GM23338 (cell line): ENCODE measurements around the gene MEIOSIN. TPM values are rescaled to one million over a fixed set of nuclear protein-coding genes. Genes with fewer than 3 reads are reported as not detected.
"Not testable (repeated sequence)": the region's sequence is repeated elsewhere in the genome, so short reads cannot be mapped to it uniquely, and the experiment has no call there.

Source experiments
- ATAC-seq: fragments of 200-7000 bp; cut with Tn5 transposase; 3 replicates; pipeline ENCODE4 v1.9.1; 2020
- DNase-seq: peaks from one replicate; pipeline ENCODE4 v3.0.0-alpha.2; 2015; ENCODE audit warnings: low spot score
- H2AFZ ChIP-seq: fragments of 200-600 bp; sonication (generic); 2 replicates; pipeline ENCODE4 v1.8.0; 2016; ENCODE audit warnings: antibody characterized with exemption, mild to moderate bottlenecking, moderate library complexity
- H3F3A ChIP-seq: fragments of 200-600 bp; sonication (generic); replicated peaks from 2 replicates; pipeline ENCODE4 v1.8.0; 2017; ENCODE audit warnings: antibody characterized with exemption, mixed run types, low read depth
- H3K27ac ChIP-seq: fragments of 200-600 bp; sonication (generic); 2 replicates; pipeline ENCODE4 v1.6.1; 2016; ENCODE audit warnings: low read depth
- H3K27me3 ChIP-seq: fragments of 200-600 bp; sonication (generic); 2 replicates; pipeline ENCODE4 v1.8.0; 2016; ENCODE audit warnings: mild to moderate bottlenecking, mixed run types, moderate library complexity; ENCODE audit not compliant: insufficient read depth
- H3K36me3 ChIP-seq: fragments of 200-600 bp; sonication (generic); 2 replicates; pipeline ENCODE4 v1.8.0; 2016; ENCODE audit warnings: mild to moderate bottlenecking; ENCODE audit not compliant: insufficient read depth
- H3K4me1 ChIP-seq: fragments of 200-600 bp; sonication (generic); 2 replicates; pipeline ENCODE4 v1.8.0; 2016; ENCODE audit warnings: mild to moderate bottlenecking, moderate library complexity; ENCODE audit not compliant: insufficient read depth
- H3K4me2 ChIP-seq: fragments of 200-600 bp; sonication (generic); 2 replicates; pipeline ENCODE4 v1.7.1; 2017; ENCODE audit warnings: mixed run types
- H3K4me3 ChIP-seq: fragments of 200-600 bp; sonication (generic); 2 replicates; pipeline ENCODE4 v1.6.1; 2016; ENCODE audit warnings: mixed run types
- H3K79me2 ChIP-seq: fragments of 200-600 bp; sonication (generic); replicated peaks from 2 replicates; pipeline ENCODE4 v1.8.0; 2017; ENCODE audit warnings: mild to moderate bottlenecking; ENCODE audit not compliant: insufficient read depth
- H3K9me2 ChIP-seq: fragments of 200-600 bp; sonication (generic); 2 replicates; pipeline ENCODE4 v1.8.0; 2017; ENCODE audit not compliant: insufficient read depth
- H4K20me1 ChIP-seq: fragments of 200-600 bp; sonication (generic); replicated peaks from 2 replicates; pipeline ENCODE4 v1.8.0; 2017; ENCODE audit warnings: mild to moderate bottlenecking; ENCODE audit not compliant: insufficient read depth
- H3K27ac Mint-ChIP-seq: 2 replicates; pipeline ENCODE4 v1.8.0; 2020; ENCODE audit warnings: inconsistent platforms, mild to moderate bottlenecking, moderate library complexity, mixed read lengths
- H3K27me3 Mint-ChIP-seq: 3 replicates; pipeline ENCODE4 v1.8.0; 2022; ENCODE audit warnings: low read depth, mild to moderate bottlenecking, moderate library complexity, mixed read lengths, inconsistent platforms; ENCODE audit not compliant: insufficient read depth, poor library complexity
- H3K36me3 Mint-ChIP-seq: 3 replicates; pipeline ENCODE4 v1.8.0; 2021; ENCODE audit warnings: low read depth, mild to moderate bottlenecking, inconsistent platforms, moderate library complexity, mixed read lengths
- H3K4me1 Mint-ChIP-seq: 3 replicates; pipeline ENCODE4 v1.8.0; 2020; ENCODE audit warnings: mild to moderate bottlenecking, inconsistent platforms, mixed read lengths
- H3K4me3 Mint-ChIP-seq: 3 replicates; pipeline ENCODE4 v1.8.0; 2021; ENCODE audit warnings: moderate library complexity, mild to moderate bottlenecking, inconsistent platforms, mixed read lengths
- H3K9me3 Mint-ChIP-seq: 3 replicates; pipeline ENCODE4 v1.8.0; 2020; ENCODE audit warnings: moderate library complexity, mild to moderate bottlenecking, inconsistent platforms, mixed read lengths
- CREB1 ChIP-seq: fragments of 250-450 bp; sonication (Bioruptor Pico); IDR thresholded peaks from 2 replicates; pipeline ENCODE4 v1.5.0; 2020; ENCODE audit warnings: low read depth, mild to moderate bottlenecking, moderate library complexity
- POLR2AphosphoS5 ChIP-seq: IDR thresholded peaks from 2 replicates; pipeline ENCODE4 v1.6.1; 2016; ENCODE audit warnings: antibody characterized with exemption, low read depth
- long read RNA-seq: library from polyadenylated mRNA; unstranded; transcript quantifications from one replicate; pipeline ENCODE4 v2.0.0, GENCODE V29; 2020; ENCODE audit not compliant: unreplicated experiment
- polyA plus RNA-seq: library from polyadenylated mRNA; unstranded; fragments of >200 nt; fragmentation: Nextera tagmentation; extraction: Ambion mirVana; gene quantifications from 2 replicates; pipeline ENCODE4 v1.2.1, GENCODE V29; 2016
- total RNA-seq: library from RNA; depleted of rRNA; stranded (reverse); fragments of >200 nt; shearing (Covaris generic); gene quantifications from 2 replicates; pipeline ENCODE4 v1.2.3, GENCODE V29; 2014; rRNA removed
- TF ChIP-seq, protein P1 (sequence below), 2 experiments: fragments of 200-600 bp in 1 of 2; sonication (generic) in 1 of 2; conservative IDR thresholded peaks; 2 replicates each; pipeline versions ENCODE4 v1.5.1 to v1.6.1; 2016 to 2017; ENCODE audit warnings: antibody characterized with exemption in 2 of 2, low read depth in 2 of 2, mild to moderate bottlenecking in 2 of 2, moderate library complexity in 1 of 2

The MEIOSIN gene, protein sequence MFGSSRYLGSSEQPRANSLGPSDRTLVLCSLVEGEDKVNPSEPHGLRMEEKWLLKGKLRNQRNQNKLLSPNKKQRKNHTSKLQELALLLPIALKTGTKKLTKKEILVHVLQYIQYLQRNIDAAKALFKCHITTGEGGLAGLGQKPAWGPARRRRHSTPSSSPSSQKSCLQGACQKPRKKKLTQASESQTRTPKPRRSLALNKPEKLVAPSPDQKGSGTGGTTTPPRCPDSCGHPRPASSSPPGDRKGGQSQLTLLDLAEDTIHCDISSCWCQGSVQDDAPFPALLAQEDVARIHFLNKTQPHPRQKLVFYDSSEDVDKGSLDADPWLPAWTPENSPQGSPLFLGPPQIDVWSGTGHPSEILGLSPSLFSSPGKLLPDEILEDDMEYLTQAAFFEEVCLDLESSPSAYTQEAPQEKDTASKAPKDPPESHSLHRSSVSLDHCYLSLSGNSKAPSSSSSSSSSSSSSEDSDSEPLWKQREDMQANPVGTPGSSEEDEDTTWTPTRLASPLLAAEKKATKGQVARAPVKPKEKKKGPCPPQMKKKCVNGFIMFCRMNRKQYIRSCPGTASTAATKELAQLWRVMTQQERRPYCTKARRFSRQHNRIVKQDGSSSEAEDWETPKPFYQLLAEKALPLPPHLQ
- total RNA-seq (0.16 and 0.28 TPM in 2 replicates), polyA plus RNA-seq (0.21 TPM in 1 of 2 replicates, not detected in the other)
- long read RNA-seq: 0 reads

GRCh38 chr19:45733160-45733810, at the start of gene MEIOSIN:
Gene MEIOSIN, plus strand, starts transcription at chr19:45733439. Its CDS starts 1,938 bp downstream, at chr19:45735377.
- H3K4me3 Mint-ChIP-seq: no peak within 1 kb of the TSS; the same call in 2 of the 3 replicates
- ATAC-seq (no peak), DNase-seq (peak; percentile 44)
- H3K9me3 Mint-ChIP-seq: no peaks in the 10 kb centered on the region
- H3K36me3 Mint-ChIP-seq: no peaks in the 10 kb centered on the region
- Histone ChIP-seq H2AFZ (peak within 1 kb of the TSS; percentile 87), H3F3A (peaks cover 3% of the 10 kb centered on the region; the same call in 1 of the 2 replicates), H3K36me3 (no peaks in the 10 kb centered on the region), H3K27ac (no peak within 1 kb of the TSS), H3K79me2 (peaks cover 21% of the 10 kb centered on the region), H3K4me1 (peaks cover 8% of the 10 kb centered on the region), H4K20me1 (no peaks in the 10 kb centered on the region; the same call in 1 of the 2 replicates), H3K4me2 (no peak within 1 kb of the TSS), H3K27me3 (no peaks in the 10 kb centered on the region), H3K9me2 (no peaks in the 10 kb centered on the region), H3K4me3 (no peak within 1 kb of the TSS)
- H3K27me3 Mint-ChIP-seq: peaks cover 3% of the 10 kb centered on the region
- TF ChIP-seq POLR2AphosphoS5: no peak
- peaks cover 5% of the 10 kb centered on the region for H3K4me1 Mint-ChIP-seq
- no peak within 1 kb of the TSS for H3K27ac Mint-ChIP-seq

DNA sequence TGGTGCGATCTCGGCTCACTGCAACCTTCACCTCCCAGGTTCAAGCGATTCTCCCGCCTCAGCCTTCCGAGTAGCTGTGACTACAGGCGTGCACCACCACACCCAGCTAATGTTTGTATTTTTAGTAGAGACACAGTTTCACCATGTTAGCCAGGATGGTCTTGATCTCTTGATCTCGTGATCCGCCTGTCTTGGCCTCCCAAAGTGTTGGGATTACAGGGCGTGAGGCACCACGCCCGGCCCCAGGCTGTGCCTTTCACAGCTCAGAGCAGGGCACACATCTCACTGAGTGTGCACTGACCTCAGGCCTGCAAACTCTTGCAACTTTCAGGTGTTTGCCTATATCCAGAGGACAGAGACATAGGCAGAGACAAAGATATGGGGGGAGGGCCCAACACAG, 48.2 kb upstream of the MEIOSIN start:
- not testable (repeated sequence) for H3K4me2 ChIP-seq, H3K4me3 ChIP-seq, H3K27ac ChIP-seq, H3K27ac Mint-ChIP-seq, H3K79me2 ChIP-seq, H3K4me1 ChIP-seq, H3K4me1 Mint-ChIP-seq, H2AFZ ChIP-seq, ATAC-seq, H3K9me2 ChIP-seq, H3K27me3 ChIP-seq, DNase-seq, H3K4me3 Mint-ChIP-seq, H3K9me3 Mint-ChIP-seq
- Mint-ChIP-seq H3K27me3 (peaks cover 13% of the 10 kb centered on the region), H3K36me3 (peaks cover 53% of the 10 kb centered on the region)
- peaks cover 24% of the 10 kb centered on the region for H3K36me3 ChIP-seq
- peaks cover 23% of the 10 kb centered on the region for H4K20me1 ChIP-seq
- H3F3A ChIP-seq: peaks cover 17% of the 10 kb centered on the region; the same call in 1 of the 2 replicates

- DNase-seq (no peak), ATAC-seq (no peak)
- peaks cover 5% of the 10 kb centered on the region; the same call in 1 of the 2 replicates for H3K4me1 ChIP-seq
- no peak overlapping the region for H3K4me3 ChIP-seq
- Mint-ChIP-seq H3K4me3 (no peak overlapping the region), H3K27me3 (peaks cover 18% of the 10 kb centered on the region), H3K9me3 (no peaks in the 10 kb centered on the region; the same call in 2 of the 3 replicates), H3K36me3 (peaks cover 59% of the 10 kb centered on the region), H3K4me1 (peaks cover 4% of the 10 kb centered on the region), H3K27ac (no peak overlapping the region)
- no peak overlapping the region for H3K27ac ChIP-seq
- H3K36me3 ChIP-seq: peaks cover 24% of the 10 kb centered on the region
- no peaks in the 10 kb centered on the region for H3K9me2 ChIP-seq
- no peak overlapping the region for H3K4me2 ChIP-seq
- H3F3A ChIP-seq: peaks cover 11% of the 10 kb centered on the region; the same call in 1 of the 2 replicates
- peaks cover 23% of the 10 kb centered on the region for H3K79me2 ChIP-seq
- H4K20me1 ChIP-seq: peaks cover 20% of the 10 kb centered on the region
- H3K27me3 ChIP-seq: no peaks in the 10 kb centered on the region
- TF ChIP-seq, protein P1, sequence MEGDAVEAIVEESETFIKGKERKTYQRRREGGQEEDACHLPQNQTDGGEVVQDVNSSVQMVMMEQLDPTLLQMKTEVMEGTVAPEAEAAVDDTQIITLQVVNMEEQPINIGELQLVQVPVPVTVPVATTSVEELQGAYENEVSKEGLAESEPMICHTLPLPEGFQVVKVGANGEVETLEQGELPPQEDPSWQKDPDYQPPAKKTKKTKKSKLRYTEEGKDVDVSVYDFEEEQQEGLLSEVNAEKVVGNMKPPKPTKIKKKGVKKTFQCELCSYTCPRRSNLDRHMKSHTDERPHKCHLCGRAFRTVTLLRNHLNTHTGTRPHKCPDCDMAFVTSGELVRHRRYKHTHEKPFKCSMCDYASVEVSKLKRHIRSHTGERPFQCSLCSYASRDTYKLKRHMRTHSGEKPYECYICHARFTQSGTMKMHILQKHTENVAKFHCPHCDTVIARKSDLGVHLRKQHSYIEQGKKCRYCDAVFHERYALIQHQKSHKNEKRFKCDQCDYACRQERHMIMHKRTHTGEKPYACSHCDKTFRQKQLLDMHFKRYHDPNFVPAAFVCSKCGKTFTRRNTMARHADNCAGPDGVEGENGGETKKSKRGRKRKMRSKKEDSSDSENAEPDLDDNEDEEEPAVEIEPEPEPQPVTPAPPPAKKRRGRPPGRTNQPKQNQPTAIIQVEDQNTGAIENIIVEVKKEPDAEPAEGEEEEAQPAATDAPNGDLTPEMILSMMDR (conservative IDR thresholded peaks at IDR 0.05; ENCODE audit: low read depth in 2 of 2): 0 out of 4 replicates have a peak, but pooled peaks of 1 of the 2 experiments have one; percentile 12
- TF ChIP-seq CREB1 (CRISPR knock-in tag): no peak
- no peak overlapping the region for H2AFZ ChIP-seq
Measured at GRCh38 chr19:45687599-45687998, 45.6 kb upstream of the MEIOSIN start.
